Gastrocnemius medialis (tissue), 4 donors: ENCODE data around the gene PCDH1. TPM values are rescaled to one million over a fixed set of nuclear protein-coding genes. Genes with fewer than 3 reads are reported as not detected.

Source experiments
- ATAC-seq, 2 donors: fragments of 150-250 bp; one replicate each; pipeline ENCODE4 v1.9.1; 2016
- DNase-seq, 2 donors: peaks; one replicate each; pipeline ENCODE4 v3.0.0-alpha.2; 2019
- H3K27ac ChIP-seq, 4 donors: fragments of 200-600 bp; sonication (generic); 1 replicate in 1 of 4; 2 replicates in 3 of 4; pipeline ENCODE4 v1.5.1; 2016 to 2018; ENCODE audit warnings: mild to moderate bottlenecking in 2 of 4, moderate library complexity in 1 of 4
- H3K27me3 ChIP-seq, 3 donors: fragments of 200-600 bp; sonication (generic) in 2 of 3; 1 replicate in 1 of 3; 2 replicates in 2 of 3; pipeline versions ENCODE4 v1.5.1 to v1.6.0; 2016 to 2019; ENCODE audit warnings: mild to moderate bottlenecking in 1 of 3, moderate library complexity in 1 of 3
- H3K36me3 ChIP-seq, 2 donors: fragments of 200-600 bp; sonication (generic) in 1 of 2; one replicate each; pipeline ENCODE4 v1.5.1; 2017 to 2018
- H3K4me1 ChIP-seq, 2 donors: fragments of 200-600 bp; sonication (generic) in 1 of 2; one replicate each; pipeline ENCODE4 v1.5.1; 2016 to 2017; ENCODE audit warnings: mild to moderate bottlenecking in 2 of 2
- H3K4me3 ChIP-seq, 4 donors: fragments of 200-600 bp; sonication (generic) in 3 of 4; 1 replicate in 1 of 4; 2 replicates in 3 of 4; pipeline ENCODE4 v1.5.1; 2016 to 2019; ENCODE audit warnings: mild to moderate bottlenecking in 2 of 4
- H3K9me3 ChIP-seq, 3 donors: fragments of 200-600 bp; sonication (generic) in 2 of 3; 1 replicate in 1 of 3; 2 replicates in 2 of 3; pipeline ENCODE4 v1.5.1; 2016 to 2019
- POLR2A ChIP-seq, 2 donors: fragments of 450-650 bp; IDR thresholded peaks; one replicate each; pipeline ENCODE4 v1.6.1; 2017; ENCODE audit warnings: antibody characterized with exemption in 2 of 2, mild to moderate bottlenecking in 2 of 2, moderate library complexity in 2 of 2
- in situ Hi-C, 4 donors: fragments of 200-750 bp; cut with MboI; loops; one replicate each; pipeline versions ENCODE4 v1.15.0 to v1.8.0; 2017; ENCODE audit warnings: low sequenced_read_pairs in 4 of 4
- intact Hi-C: fragments of 100-400 bp; cut with DNase I; formaldehyde crosslinking; loops from one replicate; pipeline ENCODE4 v1.15.1; 2023; ENCODE audit warnings: low total_unique reads
- total RNA-seq, 4 donors: library from RNA; depleted of rRNA; stranded (reverse); fragments of >200 nt; gene quantifications; one replicate each; pipeline versions ENCODE4 v1.1.0 to v1.2.3, GENCODE V29; 2016
- TF ChIP-seq, protein P1 (sequence below), 5 experiments: fragments of 450-650 bp in 3 of 5; fragments of 200-600 bp in 2 of 5; sonication (generic) in 2 of 5; IDR thresholded peaks in 4 of 5; conservative IDR thresholded peaks in 1 of 5; 1 replicate in 4 of 5; 2 replicates in 1 of 5; pipeline ENCODE4 v1.5.1; 2016 to 2019; ENCODE audit warnings: antibody characterized with exemption in 5 of 5, mild to moderate bottlenecking in 3 of 5, moderate library complexity in 3 of 5

The PCDH1 gene
- total RNA-seq, 4 donors from 2014 or later = 15.9 to 20.8 (median 18.1) TPM

DNA sequence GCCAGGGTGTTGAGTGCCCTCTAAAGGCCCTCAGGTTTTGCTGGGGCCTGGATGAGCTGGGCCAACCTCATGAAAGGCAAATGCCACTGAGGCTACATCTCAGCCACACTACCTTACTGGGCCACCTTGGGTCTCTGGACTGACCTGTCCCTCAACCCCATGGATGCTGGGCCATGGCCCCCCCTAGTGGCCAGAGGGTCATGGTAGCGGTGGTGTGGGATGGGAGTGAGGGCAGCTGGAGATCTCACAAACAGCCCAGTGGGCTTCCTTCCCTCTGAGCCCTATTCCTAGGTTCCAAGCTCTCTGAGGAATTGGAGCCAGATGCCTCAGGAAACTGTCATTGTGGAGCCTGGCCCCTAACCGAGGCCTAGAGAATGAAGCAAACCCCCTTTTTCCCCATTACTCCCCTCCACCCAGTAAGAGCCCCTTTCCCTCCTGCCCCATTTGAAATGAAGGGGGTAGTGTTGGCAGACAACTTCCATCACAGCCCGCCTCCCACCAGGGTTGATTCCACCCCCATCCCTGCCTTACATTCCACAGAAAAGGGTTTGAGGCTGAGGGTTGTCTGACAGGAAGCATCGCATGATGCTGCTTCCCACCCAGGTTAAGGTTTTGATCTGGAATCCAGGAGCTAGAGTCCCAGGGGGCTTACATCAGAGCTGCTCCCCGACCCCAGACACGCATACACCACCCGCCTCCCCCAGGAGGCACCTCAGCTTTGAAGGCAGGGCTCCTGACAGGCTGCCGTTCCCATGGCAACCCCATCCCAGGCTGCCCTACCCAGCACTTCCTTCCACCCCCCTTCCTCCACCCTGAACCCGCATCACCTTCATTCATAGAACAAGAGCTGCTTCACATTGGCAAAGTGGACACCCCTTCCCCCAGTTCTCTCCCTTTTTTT, 63.9 kb downstream of the PCDH1 start:
- H3K4me3 ChIP-seq = no peak overlapping the region
- TF ChIP-seq, protein P1, sequence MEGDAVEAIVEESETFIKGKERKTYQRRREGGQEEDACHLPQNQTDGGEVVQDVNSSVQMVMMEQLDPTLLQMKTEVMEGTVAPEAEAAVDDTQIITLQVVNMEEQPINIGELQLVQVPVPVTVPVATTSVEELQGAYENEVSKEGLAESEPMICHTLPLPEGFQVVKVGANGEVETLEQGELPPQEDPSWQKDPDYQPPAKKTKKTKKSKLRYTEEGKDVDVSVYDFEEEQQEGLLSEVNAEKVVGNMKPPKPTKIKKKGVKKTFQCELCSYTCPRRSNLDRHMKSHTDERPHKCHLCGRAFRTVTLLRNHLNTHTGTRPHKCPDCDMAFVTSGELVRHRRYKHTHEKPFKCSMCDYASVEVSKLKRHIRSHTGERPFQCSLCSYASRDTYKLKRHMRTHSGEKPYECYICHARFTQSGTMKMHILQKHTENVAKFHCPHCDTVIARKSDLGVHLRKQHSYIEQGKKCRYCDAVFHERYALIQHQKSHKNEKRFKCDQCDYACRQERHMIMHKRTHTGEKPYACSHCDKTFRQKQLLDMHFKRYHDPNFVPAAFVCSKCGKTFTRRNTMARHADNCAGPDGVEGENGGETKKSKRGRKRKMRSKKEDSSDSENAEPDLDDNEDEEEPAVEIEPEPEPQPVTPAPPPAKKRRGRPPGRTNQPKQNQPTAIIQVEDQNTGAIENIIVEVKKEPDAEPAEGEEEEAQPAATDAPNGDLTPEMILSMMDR (IDR thresholded peaks at IDR 0.05 in 4 of 5, conservative IDR thresholded peaks at IDR 0.05 in 1 of 5) = peak in 2 of 5 experiments; percentile 18 to 40
- TF ChIP-seq POLR2A (IDR thresholded peaks at IDR 0.05) = no peak
- H3K27me3 ChIP-seq = peaks cover 17 to 21% (median 20%) of the 10 kb centered on the region in 3 donors
- peaks cover 0 to 9% of the 10 kb centered on the region in 2 donors for H3K4me1 ChIP-seq
- H3K9me3 ChIP-seq = no peaks in the 10 kb centered on the region
- peak overlapping the region; percentile 3 to 72 (median 51) for H3K27ac ChIP-seq
- intact Hi-C loops = no loop called here
- H3K36me3 ChIP-seq = no peaks in the 10 kb centered on the region
- no peak for DNase-seq
- in situ Hi-C loops = no loop called here
- ATAC-seq = no peak

DNA sequence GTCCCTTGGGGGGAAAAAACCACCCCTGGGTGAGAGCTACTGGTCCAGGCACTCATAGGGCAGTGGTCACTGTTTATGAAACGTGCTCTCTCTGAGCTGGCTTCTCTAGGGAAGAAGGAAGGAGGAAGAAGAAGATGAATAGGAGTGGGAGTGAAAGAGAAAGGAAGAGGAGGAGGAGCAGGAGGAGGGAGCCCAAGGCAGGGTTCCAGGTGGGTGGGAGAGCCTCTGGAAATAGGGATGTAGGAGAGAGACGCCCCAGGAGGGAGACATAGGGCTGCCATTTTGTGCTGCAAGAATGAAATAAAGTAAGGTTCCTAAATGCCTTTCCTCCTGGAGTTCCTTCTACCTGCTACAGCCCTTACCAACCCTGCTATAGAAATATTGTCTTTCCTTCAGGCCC, 65.7 kb downstream of the PCDH1 start:
- Histone ChIP-seq H3K27me3 (peaks cover 21 to 26% (median 24%) of the 10 kb centered on the region in 3 donors), H3K36me3 (no peaks in the 10 kb centered on the region), H3K4me1 (peaks cover 0 to 5% of the 10 kb centered on the region in 2 donors), H3K27ac (no peak overlapping the region), H3K9me3 (no peaks in the 10 kb centered on the region), H3K4me3 (no peak overlapping the region)
- DNase-seq = no peak
- in situ Hi-C loops = no loop called here
- ATAC-seq = no peak
- intact Hi-C loops = no loop called here
- TF ChIP-seq, protein P1 (IDR thresholded peaks at IDR 0.05 in 4 of 5, conservative IDR thresholded peaks at IDR 0.05 in 1 of 5) = no peak
- TF ChIP-seq POLR2A (IDR thresholded peaks at IDR 0.05) = no peak

DNA sequence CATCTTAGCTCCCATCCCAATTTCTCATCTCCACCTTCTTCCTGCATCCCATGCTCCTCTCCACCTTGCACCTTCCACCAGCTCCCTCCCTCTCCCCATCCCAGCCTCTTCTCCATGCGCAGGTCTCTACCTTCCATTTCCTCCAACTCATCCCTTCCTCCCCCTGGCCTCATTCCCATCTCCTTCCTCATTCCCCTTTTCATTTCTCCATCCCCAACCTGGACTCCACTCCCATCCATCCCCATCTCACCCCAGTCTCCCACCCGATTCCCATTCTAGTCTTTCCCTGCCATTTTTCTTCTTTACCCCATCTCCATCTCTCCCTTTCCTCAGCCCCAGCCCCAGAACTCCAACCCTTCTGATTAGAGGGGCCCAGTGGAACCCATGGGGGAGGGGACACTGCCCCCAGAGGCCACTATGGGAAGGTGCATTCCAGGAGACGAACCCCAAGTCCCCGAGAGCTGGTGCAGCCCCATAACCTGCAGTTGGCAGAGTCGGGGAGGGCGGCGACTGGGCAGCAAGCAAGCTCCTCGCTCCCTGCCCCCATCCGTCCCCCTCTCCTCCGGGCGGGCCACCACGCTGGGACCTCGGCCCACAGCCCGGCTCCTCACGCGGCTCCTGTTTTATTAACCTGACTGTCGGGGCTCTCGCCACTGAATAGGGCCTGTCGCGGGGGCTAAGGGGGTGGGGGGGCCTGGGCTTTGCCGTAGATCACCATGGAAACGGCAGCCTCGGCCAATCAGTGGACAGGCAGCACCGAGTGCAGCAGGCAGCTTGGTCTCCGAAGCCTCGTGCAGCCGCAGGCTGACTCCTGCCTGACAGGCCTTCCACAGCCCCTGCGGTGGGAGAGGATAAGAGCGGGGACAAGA, 66.7 kb downstream of the PCDH1 start:
- H3K27ac ChIP-seq = no peak overlapping the region
- H3K36me3 ChIP-seq = no peaks in the 10 kb centered on the region
- in situ Hi-C loops (no loop called here), intact Hi-C loops (no loop called here)
- no peaks in the 10 kb centered on the region for H3K9me3 ChIP-seq
- H3K27me3 ChIP-seq = peaks cover 18 to 30% (median 21%) of the 10 kb centered on the region in 3 donors
- DNase-seq (no peak), ATAC-seq (no peak)
- no peak overlapping the region for H3K4me3 ChIP-seq
- H3K4me1 ChIP-seq = peaks cover under 1 to 4% of the 10 kb centered on the region in 2 donors
- TF ChIP-seq POLR2A (IDR thresholded peaks at IDR 0.05) = no peak
- TF ChIP-seq, protein P1 (IDR thresholded peaks at IDR 0.05 in 4 of 5, conservative IDR thresholded peaks at IDR 0.05 in 1 of 5) = peak in 2 of 5 experiments; percentile 22 to 51

DNA sequence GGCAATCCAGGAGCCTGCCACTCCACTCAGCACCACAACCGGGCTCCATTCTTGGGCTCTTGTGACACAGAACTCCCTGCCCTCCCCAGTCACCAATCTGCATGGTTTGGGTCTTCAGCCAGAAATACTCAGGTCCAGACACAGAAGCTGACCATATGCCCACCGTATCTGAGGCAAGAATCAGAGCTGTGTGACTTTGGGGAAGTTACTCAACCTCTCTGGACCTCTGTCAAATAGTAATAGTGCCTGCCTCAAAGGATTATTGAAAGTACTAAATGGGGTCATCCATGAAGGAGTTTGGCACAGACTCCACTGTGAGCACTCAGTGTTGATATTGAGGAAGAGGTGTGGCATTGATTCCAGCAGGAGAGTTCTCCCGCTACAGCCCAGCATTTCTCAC, 67.5 kb downstream of the PCDH1 start:
- DNase-seq = no peak
- no peak for TF ChIP-seq POLR2A (IDR thresholded peaks at IDR 0.05)
- TF ChIP-seq, protein P1 (IDR thresholded peaks at IDR 0.05 in 4 of 5, conservative IDR thresholded peaks at IDR 0.05 in 1 of 5) = no peak
- in situ Hi-C loops = no loop called here
- Histone ChIP-seq H3K9me3 (no peaks in the 10 kb centered on the region), H3K27ac (no peak overlapping the region), H3K36me3 (no peaks in the 10 kb centered on the region), H3K4me3 (no peak overlapping the region), H3K27me3 (peaks cover 22 to 36% (median 25%) of the 10 kb centered on the region in 3 donors), H3K4me1 (peaks cover 3 to 7% of the 10 kb centered on the region in 2 donors)
- ATAC-seq = no peak
- intact Hi-C loops = no loop called here
